ENCODE results near the gene TRPM1. TPM values are rescaled to one million over a fixed set of nuclear protein-coding genes. Genes with fewer than 3 reads are reported as not detected.

Gene TRPM1
- total and polyA plus RNA-seq, 9 donors: 0.12 TPM; not detected in 8

- no peaks in the 10 kb centered on the region for H3K4me1 ChIP-seq (ENCODE audit: insufficient read depth)
- no peaks in the 10 kb centered on the region for H3K27me3 ChIP-seq
- no peak for DNase-seq
- no peaks in the 10 kb centered on the region for H3K9me3 ChIP-seq
- TF ChIP-seq EP300 (IDR thresholded peaks at IDR 0.05) (no peak), POLR2A (IDR thresholded peaks at IDR 0.05) (no peak), CTCF (IDR thresholded peaks at IDR 0.05) (no peak)
- intact Hi-C loops (cut with DNase I): no loop called here
- no peaks in the 10 kb centered on the region for H3K36me3 ChIP-seq
- H3K4me3 ChIP-seq: no peak overlapping the region
- 50 to 56% (median 55%) methylated on average over 4 of the region's 4 CpGs for WGBS, 3 donors
- no peak overlapping the region for H3K27ac ChIP-seq
Observed at GRCh38 chr15:31077181-31077580, 24.3 kb downstream of the TRPM1 start.

GRCh38 chr15:31074321-31074720 is 27.2 kb downstream of the TRPM1 start:
- Histone ChIP-seq H3K9me3 (no peaks in the 10 kb centered on the region), H3K27me3 (no peaks in the 10 kb centered on the region), H3K4me3 (no peak overlapping the region), H3K36me3 (no peaks in the 10 kb centered on the region), H3K4me1 (ENCODE audit: insufficient read depth) (peaks cover 4% of the 10 kb centered on the region), H3K27ac (no peak overlapping the region)
- TF ChIP-seq CTCF (IDR thresholded peaks at IDR 0.05) (no peak), POLR2A (IDR thresholded peaks at IDR 0.05) (no peak), EP300 (IDR thresholded peaks at IDR 0.05) (no peak)
- DNase-seq: no peak
- intact Hi-C loops (cut with DNase I): no loop called here

DNA sequence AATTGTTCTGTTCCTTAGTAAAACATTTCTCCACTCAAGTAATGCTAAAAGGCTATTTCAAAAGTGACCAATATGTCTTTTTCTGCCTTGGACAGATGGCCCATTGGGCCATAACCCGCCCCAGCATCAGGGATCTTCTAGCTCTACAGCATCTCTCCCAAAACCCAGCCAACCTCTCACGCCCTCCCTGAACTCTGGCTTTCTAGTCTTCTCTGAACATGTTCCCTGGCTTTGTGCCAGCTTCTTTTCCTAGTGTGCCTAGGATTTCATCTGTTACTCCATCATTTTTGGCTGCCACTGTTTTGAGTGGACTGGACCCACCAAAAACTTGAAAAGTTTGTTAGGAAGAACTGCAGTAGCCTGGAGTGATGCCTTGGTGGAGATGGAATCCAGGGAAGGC is 30.7 kb downstream of the TRPM1 start:
- no peak overlapping the region for H3K4me3 ChIP-seq
- WGBS, 3 donors: 88 to 100% (median 93%) methylated on average over 2 of the region's 2 CpGs
- TF ChIP-seq EP300 (IDR thresholded peaks at IDR 0.05) (no peak), CTCF (IDR thresholded peaks at IDR 0.05) (no peak)
- H3K36me3 ChIP-seq: no peaks in the 10 kb centered on the region
- intact Hi-C loops (cut with DNase I): no loop called here
- H3K27me3 ChIP-seq: no peaks in the 10 kb centered on the region
- H3K9me3 ChIP-seq: no peaks in the 10 kb centered on the region
- no peak for DNase-seq
- H3K27ac ChIP-seq: no peak overlapping the region
- H3K4me1 ChIP-seq (ENCODE audit: insufficient read depth): peaks cover 13% of the 10 kb centered on the region

DNA sequence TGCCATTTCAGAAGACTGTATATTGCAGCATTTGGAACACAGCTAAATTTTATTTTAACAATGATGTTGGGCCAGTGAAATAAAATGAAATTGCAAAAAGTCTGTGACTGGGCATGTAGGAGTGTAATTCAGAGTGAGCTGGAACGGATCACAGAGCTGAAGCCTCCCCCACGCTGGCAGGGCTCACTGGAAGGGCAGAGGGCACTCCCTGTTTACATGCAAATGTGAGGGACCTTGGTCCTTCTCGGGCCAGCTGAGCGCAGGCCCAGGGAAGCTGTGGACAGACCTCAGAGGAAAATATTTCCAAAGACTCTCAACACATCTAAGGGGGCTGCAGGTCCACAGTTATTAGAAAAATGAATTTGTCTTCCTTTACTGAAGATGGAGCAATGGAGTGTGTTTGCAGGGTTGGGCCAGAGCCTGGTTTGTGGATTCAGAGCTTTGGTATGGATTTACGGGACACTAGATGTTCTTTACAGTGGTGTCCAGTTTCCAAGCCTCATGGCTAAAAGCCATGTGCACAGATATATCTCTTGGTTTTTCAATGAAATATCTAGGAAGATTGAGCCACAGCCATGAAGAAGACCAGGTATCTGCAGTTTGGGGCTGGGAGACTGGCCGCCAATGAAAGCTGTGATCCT is 32.0 kb downstream of the TRPM1 start:
- H3K9me3 ChIP-seq: no peaks in the 10 kb centered on the region
- peak overlapping the region in 1 of 2 donors; percentile 19 for H3K27ac ChIP-seq
- no peaks in the 10 kb centered on the region for H3K27me3 ChIP-seq
- TF ChIP-seq EP300 (IDR thresholded peaks at IDR 0.05) (no peak), CTCF (IDR thresholded peaks at IDR 0.05) (no peak), POLR2A (IDR thresholded peaks at IDR 0.05) (no peak)
- H3K4me1 ChIP-seq (ENCODE audit: insufficient read depth): peaks cover 13% of the 10 kb centered on the region
- peak; percentile 60 to 86 (median 68) for DNase-seq
- H3K36me3 ChIP-seq: no peaks in the 10 kb centered on the region
- no peak overlapping the region for H3K4me3 ChIP-seq
- intact Hi-C loops (cut with DNase I): loop anchor here in 1 of 4 donors (10.0 kb wide), 1 partner anchor 55 kb away; no protein-coding TSS in a partner anchor
- WGBS, 3 donors: 19 to 30% (median 20%) methylated on average over 6 of the region's 6 CpGs
